HepG2 (cell line): ENCODE data around the gene TTC38. TPM values are rescaled to one million over a fixed set of nuclear protein-coding genes. Genes with fewer than 3 reads are reported as not detected.

ENCODE experiments used
- CSRNP2 ChIP-seq: sonication (generic); formaldehyde crosslinking; conservative IDR thresholded peaks from 2 replicates; pipeline ENCODE4 v1.8.0; 2022; ENCODE audit warnings: low read depth, missing genetic modification reagents
- DPF2 ChIP-seq: sonication (generic); formaldehyde crosslinking; IDR thresholded peaks from 2 replicates; pipeline ENCODE4 v1.4.0; 2020; ENCODE audit warnings: mild to moderate bottlenecking, low read depth, missing genetic modification reagents, borderline replicate concordance
- GATAD1 ChIP-seq: IDR thresholded peaks from 2 replicates; pipeline ENCODE4 v1.6.1; 2016; ENCODE audit warnings: missing genetic modification reagents, missing compliant biosample characterization
- KDM5B ChIP-seq: sonication (generic); formaldehyde crosslinking; IDR thresholded peaks from 2 replicates; pipeline ENCODE4 v1.4.0; 2020; ENCODE audit warnings: missing genetic modification reagents, mild to moderate bottlenecking, borderline replicate concordance
- KMT2A ChIP-seq: sonication (generic); formaldehyde crosslinking; IDR thresholded peaks from 2 replicates; pipeline ENCODE4 v1.4.0; 2020; ENCODE audit warnings: missing genetic modification reagents
- LRRFIP1 ChIP-seq: sonication (generic); formaldehyde crosslinking; conservative IDR thresholded peaks from 2 replicates; pipeline ENCODE4 v1.4.0; 2020; ENCODE audit warnings: missing genetic modification reagents
- MTA1 ChIP-seq: sonication (generic); formaldehyde crosslinking; IDR thresholded peaks from 2 replicates; pipeline ENCODE4 v1.4.0; 2020; ENCODE audit warnings: missing genetic modification reagents, mild to moderate bottlenecking, borderline replicate concordance
- NCOA5 ChIP-seq: sonication (generic); formaldehyde crosslinking; IDR thresholded peaks from 2 replicates; pipeline ENCODE4 v1.4.0; 2020; ENCODE audit warnings: missing genetic modification reagents
- NR2F6 ChIP-seq, 2 experiments: IDR thresholded peaks; 2 replicates each; pipeline ENCODE4 v1.6.1; 2016; ENCODE audit warnings: antibody characterized with exemption in 1 of 2, mild to moderate bottlenecking in 1 of 2
- RARG ChIP-seq: sonication (generic); formaldehyde crosslinking; IDR thresholded peaks from 2 replicates; pipeline ENCODE4 v1.4.0; 2020; ENCODE audit warnings: low read depth, mild to moderate bottlenecking, missing genetic modification reagents
- TOPORS ChIP-seq: sonication (generic); formaldehyde crosslinking; IDR thresholded peaks from 2 replicates; pipeline ENCODE4 v1.8.0; 2023; ENCODE audit warnings: mild to moderate bottlenecking, missing genetic modification reagents
- ZBTB8A ChIP-seq: sonication (generic); formaldehyde crosslinking; IDR thresholded peaks from 2 replicates; pipeline ENCODE4 v1.4.0; 2020; ENCODE audit warnings: mild to moderate bottlenecking, low read depth, missing genetic modification reagents, borderline replicate concordance
- ZFP36L1 ChIP-seq: sonication (generic); formaldehyde crosslinking; IDR thresholded peaks from 2 replicates; pipeline ENCODE4 v1.8.0; 2022; ENCODE audit warnings: mild to moderate bottlenecking, missing genetic modification reagents, moderate library complexity
- ZNF563 ChIP-seq: sonication (generic); formaldehyde crosslinking; IDR thresholded peaks from 2 replicates; pipeline ENCODE4 v1.8.0; 2022; ENCODE audit warnings: mild to moderate bottlenecking, moderate library complexity, missing genetic modification reagents
- ZNF572 ChIP-seq: sonication (generic); formaldehyde crosslinking; IDR thresholded peaks from 2 replicates; pipeline ENCODE4 v1.5.1; 2020; ENCODE audit warnings: mild to moderate bottlenecking, missing genetic modification reagents
- ZNF644 ChIP-seq: IDR thresholded peaks from 2 replicates; pipeline ENCODE4 v1.6.1; 2016; ENCODE audit warnings: low read depth
- polyA plus RNA-seq, 8 experiments: library from polyadenylated mRNA; depleted of rRNA in 3 of 8; stranded (reverse) in 7 of 8; unstranded in 1 of 8; fragments of >200 nt; fragmentation: Illumina TruSeq in 4 of 8; extraction: Trizol in 4 of 8; gene quantifications; 2 replicates each; pipeline versions ENCODE4 v1.2.1 to v1.2.3, GENCODE V29; 2011 to 2016; ENCODE audit warnings: low read depth in 4 of 8, missing spikeins in 1 of 8, mixed read lengths in 1 of 8; ENCODE audit not compliant: insufficient read depth in 1 of 8
- total RNA-seq, 5 experiments: library from RNA; depleted of rRNA; stranded (reverse); fragments of >200 nt; fragmentation: Illumina TruSeq; extraction: Trizol; gene quantifications; 2 replicates each; pipeline ENCODE4 v1.2.3, GENCODE V29; 2016; ENCODE audit warnings: low read depth in 1 of 5
- TF ChIP-seq, protein P1 (sequence below): IDR thresholded peaks from 2 replicates; pipeline ENCODE4 v1.6.1; 2012; ENCODE audit warnings: low read depth, low read length, improper control_type of control experiment
- TF ChIP-seq, protein P2 (sequence below): sonication (generic); formaldehyde crosslinking; IDR thresholded peaks from 2 replicates; pipeline ENCODE4 v1.5.1; 2020; ENCODE audit warnings: mild to moderate bottlenecking, missing genetic modification reagents, moderate library complexity
- TF ChIP-seq, protein P3 (sequence below): sonication (generic); formaldehyde crosslinking; conservative IDR thresholded peaks from 2 replicates; pipeline ENCODE4 v1.8.0; 2022; ENCODE audit warnings: missing genetic modification reagents

Gene TTC38
- total and polyA plus RNA-seq, 2 of the 13 experiments (the other 11 are each of a cell fraction or from before 2014, with no cell fraction given), result 101 to 105 TPM

GRCh38 chr22:46296257-46297150, 28.7 kb downstream of the TTC38 start, which contains the start of gene GTSE1 (continued):
- TF ChIP-seq, protein P1, sequence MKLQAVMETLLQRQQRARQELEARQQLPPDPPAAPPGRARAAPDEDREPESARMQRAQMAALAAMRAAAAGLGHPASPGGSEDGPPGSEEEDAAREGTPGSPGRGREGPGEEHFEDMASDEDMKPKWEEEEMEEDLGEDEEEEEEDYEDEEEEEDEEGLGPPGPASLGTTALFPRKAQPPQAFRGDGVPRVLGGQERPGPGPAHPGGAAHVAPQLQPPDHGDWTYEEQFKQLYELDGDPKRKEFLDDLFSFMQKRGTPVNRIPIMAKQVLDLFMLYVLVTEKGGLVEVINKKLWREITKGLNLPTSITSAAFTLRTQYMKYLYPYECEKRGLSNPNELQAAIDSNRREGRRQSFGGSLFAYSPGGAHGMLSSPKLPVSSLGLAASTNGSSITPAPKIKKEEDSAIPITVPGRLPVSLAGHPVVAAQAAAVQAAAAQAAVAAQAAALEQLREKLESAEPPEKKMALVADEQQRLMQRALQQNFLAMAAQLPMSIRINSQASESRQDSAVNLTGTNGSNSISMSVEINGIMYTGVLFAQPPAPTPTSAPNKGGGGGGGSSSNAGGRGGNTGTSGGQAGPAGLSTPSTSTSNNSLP, result no peak
- no peak for TF ChIP-seq MTA1
- TF ChIP-seq ZNF563 (CRISPR knock-in tag), result peak; percentile 53; the same call in 1 of the 2 replicates
- no peak for TF ChIP-seq ZNF644 (CRISPR knock-in tag)
- TF ChIP-seq KDM5B, result peak; percentile 86
- TF ChIP-seq, protein P2, sequence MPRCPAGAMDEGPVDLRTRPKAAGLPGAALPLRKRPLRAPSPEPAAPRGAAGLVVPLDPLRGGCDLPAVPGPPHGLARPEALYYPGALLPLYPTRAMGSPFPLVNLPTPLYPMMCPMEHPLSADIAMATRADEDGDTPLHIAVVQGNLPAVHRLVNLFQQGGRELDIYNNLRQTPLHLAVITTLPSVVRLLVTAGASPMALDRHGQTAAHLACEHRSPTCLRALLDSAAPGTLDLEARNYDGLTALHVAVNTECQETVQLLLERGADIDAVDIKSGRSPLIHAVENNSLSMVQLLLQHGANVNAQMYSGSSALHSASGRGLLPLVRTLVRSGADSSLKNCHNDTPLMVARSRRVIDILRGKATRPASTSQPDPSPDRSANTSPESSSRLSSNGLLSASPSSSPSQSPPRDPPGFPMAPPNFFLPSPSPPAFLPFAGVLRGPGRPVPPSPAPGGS (CRISPR knock-in tag), result no peak
- TF ChIP-seq GATAD1 (CRISPR knock-in tag), result peak; percentile 90
- peak; percentile 100 for TF ChIP-seq ZFP36L1 (CRISPR knock-in tag)
- TF ChIP-seq, protein P3, sequence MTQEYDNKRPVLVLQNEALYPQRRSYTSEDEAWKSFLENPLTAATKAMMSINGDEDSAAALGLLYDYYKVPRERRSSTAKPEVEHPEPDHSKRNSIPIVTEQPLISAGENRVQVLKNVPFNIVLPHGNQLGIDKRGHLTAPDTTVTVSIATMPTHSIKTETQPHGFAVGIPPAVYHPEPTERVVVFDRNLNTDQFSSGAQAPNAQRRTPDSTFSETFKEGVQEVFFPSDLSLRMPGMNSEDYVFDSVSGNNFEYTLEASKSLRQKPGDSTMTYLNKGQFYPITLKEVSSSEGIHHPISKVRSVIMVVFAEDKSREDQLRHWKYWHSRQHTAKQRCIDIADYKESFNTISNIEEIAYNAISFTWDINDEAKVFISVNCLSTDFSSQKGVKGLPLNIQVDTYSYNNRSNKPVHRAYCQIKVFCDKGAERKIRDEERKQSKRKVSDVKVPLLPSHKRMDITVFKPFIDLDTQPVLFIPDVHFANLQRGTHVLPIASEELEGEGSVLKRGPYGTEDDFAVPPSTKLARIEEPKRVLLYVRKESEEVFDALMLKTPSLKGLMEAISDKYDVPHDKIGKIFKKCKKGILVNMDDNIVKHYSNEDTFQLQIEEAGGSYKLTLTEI, result peak; percentile 75; the same call in 1 of the 2 replicates
- TF ChIP-seq ZBTB8A (CRISPR knock-in tag), result no peak; the same call in 1 of the 2 replicates
- TF ChIP-seq NCOA5 (CRISPR knock-in tag), result no peak
- no peak for TF ChIP-seq RARG
- no peak for TF ChIP-seq NR2F6 (IDR thresholded peaks at IDR 0.05)
- no peak for TF ChIP-seq NR2F6 (CRISPR knock-in tag; IDR thresholded peaks at IDR 0.05)
- TF ChIP-seq CSRNP2 (CRISPR knock-in tag), result peak; percentile 97; the same call in 1 of the 2 replicates
- TF ChIP-seq LRRFIP1 (CRISPR knock-in tag), result no peak
- no peak for TF ChIP-seq ZNF572 (CRISPR knock-in tag)
- TF ChIP-seq KMT2A (CRISPR knock-in tag), result peak; percentile 44; the same call in 1 of the 2 replicates
- TF ChIP-seq DPF2 (CRISPR knock-in tag), result no peak
- TF ChIP-seq TOPORS (CRISPR knock-in tag), result peak; percentile 85; the same call in 1 of the 2 replicates
